Measurements from ENCODE around the gene NDUFB8.

DNA sequence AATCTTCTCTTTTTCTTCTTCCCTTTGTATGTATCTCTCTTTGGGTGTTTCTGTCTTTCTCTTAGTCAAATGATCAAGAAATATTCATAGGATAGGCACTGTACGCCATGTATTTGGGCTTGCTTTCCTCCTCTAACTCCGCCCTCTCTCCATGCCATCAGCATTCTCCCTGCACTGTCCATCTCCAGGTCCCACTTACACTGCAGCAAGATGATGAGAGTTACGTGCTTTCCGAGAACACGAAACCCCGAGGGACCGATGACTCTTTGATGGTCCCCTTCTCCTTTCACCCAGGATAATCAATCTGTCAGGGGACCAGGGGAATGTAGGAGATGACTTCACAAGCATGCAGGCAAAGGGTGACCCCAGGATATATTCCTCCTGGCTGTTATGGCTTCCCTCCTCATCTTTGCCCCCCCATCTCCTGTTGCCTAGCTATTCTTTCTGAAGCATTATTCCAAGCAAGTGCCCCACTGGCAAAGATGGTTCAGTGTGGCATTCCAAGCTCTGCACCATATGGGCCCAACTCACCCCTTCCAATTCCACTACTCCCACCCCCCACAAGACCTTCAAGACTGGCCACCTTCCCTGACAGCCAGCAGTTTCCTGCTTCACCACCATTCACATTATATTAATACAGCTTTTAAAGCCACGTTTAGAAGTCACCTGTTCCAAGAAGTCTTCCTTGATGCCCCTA lies 46.1 kb upstream of the NDUFB8 start:
- TF ChIP-seq, protein P1, sequence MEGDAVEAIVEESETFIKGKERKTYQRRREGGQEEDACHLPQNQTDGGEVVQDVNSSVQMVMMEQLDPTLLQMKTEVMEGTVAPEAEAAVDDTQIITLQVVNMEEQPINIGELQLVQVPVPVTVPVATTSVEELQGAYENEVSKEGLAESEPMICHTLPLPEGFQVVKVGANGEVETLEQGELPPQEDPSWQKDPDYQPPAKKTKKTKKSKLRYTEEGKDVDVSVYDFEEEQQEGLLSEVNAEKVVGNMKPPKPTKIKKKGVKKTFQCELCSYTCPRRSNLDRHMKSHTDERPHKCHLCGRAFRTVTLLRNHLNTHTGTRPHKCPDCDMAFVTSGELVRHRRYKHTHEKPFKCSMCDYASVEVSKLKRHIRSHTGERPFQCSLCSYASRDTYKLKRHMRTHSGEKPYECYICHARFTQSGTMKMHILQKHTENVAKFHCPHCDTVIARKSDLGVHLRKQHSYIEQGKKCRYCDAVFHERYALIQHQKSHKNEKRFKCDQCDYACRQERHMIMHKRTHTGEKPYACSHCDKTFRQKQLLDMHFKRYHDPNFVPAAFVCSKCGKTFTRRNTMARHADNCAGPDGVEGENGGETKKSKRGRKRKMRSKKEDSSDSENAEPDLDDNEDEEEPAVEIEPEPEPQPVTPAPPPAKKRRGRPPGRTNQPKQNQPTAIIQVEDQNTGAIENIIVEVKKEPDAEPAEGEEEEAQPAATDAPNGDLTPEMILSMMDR (conservative IDR thresholded peaks at IDR 0.05; ENCODE audit: low read depth, low read length), result no peak
- no peak for TF ChIP-seq EZH2 (IDR thresholded peaks at IDR 0.05; ENCODE audit: borderline replicate concordance, low read depth, low read length, poor library complexity, severe bottlenecking)
